ENCODE measurements around the gene TALDO1. TPM values are rescaled to one million over a fixed set of nuclear protein-coding genes. Genes with fewer than 3 reads are reported as not detected.
A peak's percentile ranks its signal among the peaks of the same experiment; 100 is the strongest.

The TALDO1 gene
- total and polyA plus RNA-seq, 2 of the 8 experiments (the other 6 are each of a cell fraction or from before 2014, with no cell fraction given) = 265 to 308 TPM

DNA sequence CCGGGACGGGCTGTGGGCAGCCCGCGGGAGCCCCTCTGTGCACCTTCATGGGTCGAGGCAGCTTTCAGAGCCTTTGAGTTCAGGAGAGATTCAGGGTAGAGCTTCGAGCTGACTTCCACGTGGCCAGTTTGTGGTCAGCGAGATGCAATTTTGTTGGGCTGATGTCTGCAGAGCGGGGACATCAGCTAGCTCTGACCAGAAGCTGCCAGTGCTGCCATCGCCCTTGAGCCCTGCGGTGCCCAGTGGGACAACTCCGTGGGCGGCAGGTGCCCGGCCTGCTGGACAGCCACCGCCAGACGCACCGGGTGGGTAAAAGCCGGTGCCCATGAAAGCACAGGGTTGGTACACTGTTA, 719 bp downstream of the TALDO1 start:
- peak overlapping the region; percentile 72 to 91 (median 81) for H3K4me3 ChIP-seq (ENCODE audit: extremely low read depth in 1 of 4, insufficient read depth in 2 of 4, low read depth in 3 of 4, low read length in 4 of 4)
- H4K5ac ChIP-seq (ENCODE audit: insufficient read length, low read depth, low read length) = no peak overlapping the region
- no peak overlapping the region for H2AFZ ChIP-seq (ENCODE audit: low read length)
- H2BK5ac ChIP-seq (ENCODE audit: low read depth, low read length) = peak overlapping the region; percentile 83; the same call in 1 of the 2 replicates
- H3K4me2 ChIP-seq (ENCODE audit: insufficient read depth in 1 of 2, low read depth in 2 of 2, low read length in 2 of 2) = peak overlapping the region; percentile 79 to 88
- H4K20me1 ChIP-seq (replicated peaks in 1 of 2; ENCODE audit: control insufficient read depth in 1 of 2, insufficient read depth in 2 of 2, low read length in 2 of 2) = peaks cover 12 to 19% of the 10 kb centered on the region in 2 experiments
- DNase-seq (ENCODE audit: low read depth in 1 of 2, low spot score in 2 of 2) (no peak), FAIRE-seq (no peak)
- H3K9me3 ChIP-seq (ENCODE audit: insufficient read depth in 2 of 2, low read depth in 1 of 2, low read length in 1 of 2) = no peaks in the 10 kb centered on the region
- peak overlapping the region; percentile 72 to 93 (median 80) for H3K9ac ChIP-seq (replicated peaks in 1 of 4; ENCODE audit: extremely low read depth in 1 of 4, low read depth in 3 of 4, low read length in 3 of 4)
- H2AK5ac ChIP-seq (ENCODE audit: low read depth, low read length) = no peak overlapping the region
- POLR2A ChIA-PET (ENCODE audit: partially characterized antibody) = interaction anchor here (0.6 to 32.3 kb wide), 22 partner anchors 9 to 186 kb away, joined by 3 to 636 read pairs (median 4); partner anchors contain the start of genes GATD1 and TSPAN4
- peak overlapping the region; percentile 69 for H3K4ac ChIP-seq (replicated peaks; ENCODE audit: insufficient read length, low read depth, low read length)
- H3K56ac ChIP-seq (replicated peaks; ENCODE audit: insufficient read length, low read depth, low read length) = no peak overlapping the region
- no peak overlapping the region for H3K14ac ChIP-seq (ENCODE audit: insufficient read length)
- peaks cover 0 to 15% (median 4%) of the 10 kb centered on the region in 4 experiments; a peak in 5 of 7 replicates for H3K4me1 ChIP-seq (replicated peaks in 1 of 4; ENCODE audit: control insufficient read depth in 3 of 4, insufficient read depth in 4 of 4, low read length in 3 of 4)
- peaks cover 30 to 53% of the 10 kb centered on the region in 2 experiments for H3K79me2 ChIP-seq (ENCODE audit: control insufficient read depth in 1 of 2, insufficient read depth in 2 of 2, low read length in 2 of 2)
- peak overlapping the region; percentile 89; the same call in 1 of the 2 replicates for H4K8ac ChIP-seq (ENCODE audit: extremely low read depth, insufficient read depth, low read length)
- peak overlapping the region; percentile 57; the same call in 1 of the 2 replicates for H3K27ac ChIP-seq (ENCODE audit: low read depth, low read length)
- peaks cover 0 to 4% (median 0%) of the 10 kb centered on the region in 4 experiments; a peak in 3 of 8 replicates for H3K36me3 ChIP-seq (ENCODE audit: control insufficient read depth in 2 of 4, insufficient read depth in 4 of 4, low read length in 3 of 4)
- CTCF ChIA-PET (ENCODE audit: partially characterized antibody) = interaction anchor here (0.9 to 26.9 kb wide), 7 partner anchors 10 to 107 kb away, joined by 3 to 395 read pairs (median 4); no protein-coding TSS in a partner anchor
- no peaks in the 10 kb centered on the region for H3K27me3 ChIP-seq (replicated peaks in 1 of 4; ENCODE audit: control insufficient read depth in 3 of 4, extremely low read depth in 1 of 4, insufficient read depth in 3 of 4, low read length in 3 of 4)
- no peak overlapping the region for H2BK120ac ChIP-seq (replicated peaks; ENCODE audit: low read depth, low read length)
- WGBS, 2 experiments (ENCODE audit: extremely low coverage in 1 of 2, insufficient coverage in 1 of 2, insufficient read length in 1 of 2, insufficient replicate concordance in 2 of 2, low coverage in 1 of 2, low lambda C conversion rate in 2 of 2, missing lambda C conversion rate in 1 of 2) = 10% methylated on average over 18 of the region's 18 CpGs; no CpG with 5 or more reads in 1 of the 2 experiments
- peaks cover 5% of the 10 kb centered on the region; the same call in 1 of the 2 replicates for H3K23me2 ChIP-seq (ENCODE audit: low read depth, low read length)
- H3K79me1 ChIP-seq (ENCODE audit: low read depth, low read length) = peaks cover 8% of the 10 kb centered on the region
- no peak overlapping the region for H3K23ac ChIP-seq (ENCODE audit: insufficient read length)
- no peak overlapping the region for H2BK15ac ChIP-seq (ENCODE audit: low read length)
- no peak overlapping the region for H2BK12ac ChIP-seq (ENCODE audit: low read depth, low read length)
- H2BK20ac ChIP-seq (ENCODE audit: low read length) = no peak overlapping the region
- H3K18ac ChIP-seq (ENCODE audit: extremely low read depth, low read length) = no peak overlapping the region
- H4K91ac ChIP-seq (replicated peaks; ENCODE audit: insufficient read length, low read length) = no peak overlapping the region
- no peak for TF ChIP-seq SIX5 (IDR thresholded peaks at IDR 0.05; ENCODE audit: low read depth, low read length)

Data from H1 (cell line).